Colonic mucosa (tissue), 4 donors: ENCODE measurements around the gene PCYOX1L. TPM values are rescaled to one million over a fixed set of nuclear protein-coding genes. Genes with fewer than 3 reads are reported as not detected.

Experiments used
- DNase-seq: peaks from one replicate; pipeline ENCODE4 v3.0.0-alpha.2; 2020
- H3K27ac ChIP-seq: fragments of 200-600 bp; one replicate; pipeline ENCODE4 v1.8.0; 2021
- H3K27me3 ChIP-seq: fragments of 200-600 bp; one replicate; pipeline ENCODE4 v1.8.0; 2021
- H3K36me3 ChIP-seq: fragments of 200-600 bp; one replicate; pipeline ENCODE4 v1.8.0; 2021
- H3K4me1 ChIP-seq: fragments of 200-600 bp; one replicate; pipeline ENCODE4 v1.8.0; 2021; ENCODE audit warnings: mild to moderate bottlenecking
- H3K4me3 ChIP-seq: fragments of 200-600 bp; one replicate; pipeline ENCODE4 v1.8.0; 2021
- H3K9ac ChIP-seq, 2 donors: one replicate each; pipeline ENCODE4 v1.7.0; 2013; ENCODE audit warnings: control low read depth in 2 of 2, low read depth in 2 of 2, low read length in 2 of 2
- H3K9me3 ChIP-seq: fragments of 200-600 bp; one replicate; pipeline ENCODE4 v1.8.0; 2021
- CTCF ChIP-seq: fragments of 200-600 bp; IDR thresholded peaks from one replicate; pipeline ENCODE4 v1.8.0; 2022; ENCODE audit warnings: antibody characterized with exemption, mild to moderate bottlenecking
- intact Hi-C: fragments of 100-400 bp; cut with DNase I; formaldehyde crosslinking; loops from one replicate; pipeline ENCODE4 v1.14.1; 2022
- total RNA-seq, 2 donors: library from RNA; stranded (reverse); fragmentation: NEBNext Ultra II Directional in 1 of 2; extraction: Animal tissue kit (Norgen Biotek cat#: 25700) in 1 of 2; gene quantifications; one replicate each; pipeline ENCODE4 v1.2.1, GENCODE V29; 2021
- donor health status: healthy.
- donor health status: DM: no; HTN: no; CAD: no.
- donor health status: DM: no; HTN: no; CAD: no.

PCYOX1L gene
- total RNA-seq, 2 donors from 2014 or later: 4.0 to 10.1 TPM

- no peaks in the 10 kb centered on the region for H3K4me1 ChIP-seq
- intact Hi-C loops: loop anchor here (5.0 kb wide), 1 partner anchor 49 kb away; no protein-coding TSS in a partner anchor
- H3K27ac ChIP-seq: no peak overlapping the region
These were observed 8.4 kb downstream of the PCYOX1L start for GRCh38 chr5:149366169-149366729.

GRCh38 chr5:149367249-149367971 is 9.6 kb downstream of the PCYOX1L start:
- Histone ChIP-seq H3K27me3 (no peaks in the 10 kb centered on the region), H3K4me3 (no peak overlapping the region), H3K9me3 (no peaks in the 10 kb centered on the region), H3K36me3 (no peaks in the 10 kb centered on the region), H3K4me1 (no peaks in the 10 kb centered on the region), H3K27ac (no peak overlapping the region), H3K9ac (no peak overlapping the region)
- peak; percentile 82 for TF ChIP-seq CTCF
- intact Hi-C loops: loop anchor here (5.0 kb wide), 1 partner anchor 50 kb away; no protein-coding TSS in a partner anchor
- peak; percentile 74 for DNase-seq

More at GRCh38 chr5:149366169-149366729, 8.4 kb downstream of the PCYOX1L start:
- no peak overlapping the region for H3K4me3 ChIP-seq
- DNase-seq: no peak
- TF ChIP-seq CTCF: no peak
- no peaks in the 10 kb centered on the region for H3K36me3 ChIP-seq
- no peaks in the 10 kb centered on the region for H3K9me3 ChIP-seq
- no peaks in the 10 kb centered on the region for H3K27me3 ChIP-seq
- H3K9ac ChIP-seq: no peak overlapping the region

- Histone ChIP-seq H3K9ac (no peak overlapping the region), H3K4me3 (no peak overlapping the region), H3K36me3 (no peaks in the 10 kb centered on the region), H3K27me3 (no peaks in the 10 kb centered on the region), H3K27ac (no peak overlapping the region), H3K9me3 (no peaks in the 10 kb centered on the region), H3K4me1 (no peaks in the 10 kb centered on the region)
- intact Hi-C loops: loop anchor here (5.0 kb wide), 1 partner anchor 51 kb away; no protein-coding TSS in a partner anchor
- no peak for TF ChIP-seq CTCF
- no peak for DNase-seq
These were observed 10.3 kb downstream of the PCYOX1L start for GRCh38 chr5:149367972-149368645.

- Histone ChIP-seq H3K27me3 (no peaks in the 10 kb centered on the region), H3K9ac (no peak overlapping the region), H3K27ac (no peak overlapping the region), H3K4me3 (no peak overlapping the region), H3K36me3 (no peaks in the 10 kb centered on the region), H3K9me3 (no peaks in the 10 kb centered on the region), H3K4me1 (no peaks in the 10 kb centered on the region)
- DNase-seq: no peak
- TF ChIP-seq CTCF: no peak
- intact Hi-C loops: no loop called here
These were observed 13.0 kb downstream of the PCYOX1L start for GRCh38 chr5:149370878-149371277.

GRCh38 chr5:149371296-149371962 is 13.6 kb downstream of the PCYOX1L start:
- Histone ChIP-seq H3K9me3 (no peaks in the 10 kb centered on the region), H3K9ac (no peak overlapping the region), H3K36me3 (no peaks in the 10 kb centered on the region), H3K27ac (no peak overlapping the region), H3K4me3 (no peak overlapping the region), H3K27me3 (no peaks in the 10 kb centered on the region), H3K4me1 (no peaks in the 10 kb centered on the region)
- DNase-seq: peak; percentile 71
- intact Hi-C loops: no loop called here
- TF ChIP-seq CTCF: peak; percentile 65
